GM12878 (cell line): ENCODE measurements around the gene ELMOD3. TPM values are rescaled to one million over a fixed set of nuclear protein-coding genes. Genes with fewer than 3 reads are reported as not detected.
A peak's percentile ranks its signal among the peaks of the same experiment; 100 is the strongest.

Source experiments
- ATAC-seq: fragments of 200-7000 bp; cut with Tn5 transposase; 3 replicates; pipeline ENCODE4 v1.9.1; 2020; ENCODE audit warnings: mild to moderate bottlenecking, moderate library complexity
- BruUV-seq: library from RNA; stranded (reverse); fragments of 400-500 nt; replicated peaks from 2 replicates; lab custom pipeline; 2021; lab: Mats Ljungman, UMichigan
- CTCF ChIA-PET: fragments of 300-600 bp; sonication (Branson Sonifier 250); formaldehyde crosslinking; extraction: SDS; loops from one replicate; lab custom pipeline; 2021; ENCODE audit warnings: inconsistent platforms; lab: Yijun Ruan, JAX
- POLR2A ChIA-PET: fragments of 350-600 bp; formaldehyde crosslinking; extraction: SDS; loops from one replicate; lab custom pipeline; 2021; ENCODE audit warnings: inconsistent platforms; lab: Charles Lee
- RAD21 ChIA-PET: fragments of 300-600 bp; sonication (Branson Sonifier 250); formaldehyde crosslinking; loops from one replicate; lab custom pipeline; 2023; ENCODE audit warnings: antibody characterized with exemption; ENCODE audit not compliant: unreplicated experiment; lab: Charles Lee
- SMC1A ChIA-PET: fragments of 300-600 bp; sonication (Branson Sonifier 250); formaldehyde crosslinking; loops from one replicate; lab custom pipeline; 2023; ENCODE audit not compliant: unreplicated experiment, uncharacterized antibody; lab: Charles Lee
- DNase-seq: peaks from one replicate; pipeline ENCODE4 v3.0.0-alpha.2; 2011; ENCODE audit warnings: low read depth, low spot score
- FAIRE-seq: peaks from 3 replicates; lab custom pipeline; 2011; peaks lifted over from hg19 to GRCh38; lab: Jason Lieb, UNC
- H2AFZ ChIP-seq: 2 replicates; pipeline ENCODE4 v1.6.0; 2011; ENCODE audit warnings: low read depth, low read length, control low read depth; ENCODE audit not compliant: control insufficient read depth
- H3K27ac ChIP-seq: 2 replicates; pipeline ENCODE4 v1.5.1; 2011; ENCODE audit warnings: control low read depth; ENCODE audit not compliant: control insufficient read depth, insufficient read depth
- H3K27me3 ChIP-seq, 2 experiments: replicated peaks in 1 of 2; 2 replicates each; pipeline versions ENCODE4 v1.6.0 to v1.6.1; 2011; ENCODE audit warnings: low read length in 1 of 2; ENCODE audit not compliant: control insufficient read depth in 2 of 2, insufficient read depth in 2 of 2
- H3K36me3 ChIP-seq, 2 experiments: 2 replicates each; pipeline ENCODE4 v1.5.1; 2011; ENCODE audit warnings: low read length in 1 of 2; ENCODE audit not compliant: control insufficient read depth in 2 of 2, insufficient read depth in 2 of 2
- H3K4me1 ChIP-seq: 2 replicates; pipeline ENCODE4 v1.6.1; 2011; ENCODE audit warnings: mild to moderate bottlenecking, low read length, moderate library complexity, mixed read lengths; ENCODE audit not compliant: control insufficient read depth, insufficient read depth
- H3K4me2 ChIP-seq: 2 replicates; pipeline ENCODE4 v1.6.0; 2011; ENCODE audit warnings: control low read depth; ENCODE audit not compliant: control insufficient read depth, insufficient read depth
- H3K4me3 ChIP-seq: fragments of 200-600 bp; sonication (generic); 2 replicates; pipeline ENCODE4 v1.5.1; 2016
- H3K79me2 ChIP-seq: 2 replicates; pipeline ENCODE4 v1.6.0; 2011; ENCODE audit warnings: low read length; ENCODE audit not compliant: control insufficient read depth, insufficient read depth
- H3K9ac ChIP-seq: 2 replicates; pipeline ENCODE4 v1.8.0; 2011; ENCODE audit warnings: low read length, control low read depth, mixed read lengths; ENCODE audit not compliant: control insufficient read depth, insufficient read depth
- H3K9me3 ChIP-seq: replicated peaks from 3 replicates; pipeline ENCODE4 v1.5.1; 2011; ENCODE audit warnings: mild to moderate bottlenecking, low read length; ENCODE audit not compliant: control insufficient read depth, insufficient read depth
- H4K20me1 ChIP-seq: 2 replicates; pipeline ENCODE4 v1.6.0; 2011; ENCODE audit not compliant: control insufficient read depth, insufficient read depth
- BHLHE40 ChIP-seq, 2 experiments: fragments of 450-650 bp in 1 of 2; IDR thresholded peaks; 2 replicates each; pipeline ENCODE4 v1.6.1; 2011 to 2017; ENCODE audit warnings: low read depth in 2 of 2, borderline replicate concordance in 1 of 2, improper control_type of control experiment in 1 of 2, low read length in 1 of 2, mild to moderate bottlenecking in 1 of 2
- CREB1 ChIP-seq: IDR thresholded peaks from 2 replicates; pipeline ENCODE4 v1.6.1; 2012; ENCODE audit warnings: low read depth, mild to moderate bottlenecking, inconsistent platforms
- CREM ChIP-seq: IDR thresholded peaks from 2 replicates; pipeline ENCODE4 v1.6.1; 2014; ENCODE audit warnings: antibody characterized with exemption, low read depth
- ESRRA ChIP-seq: IDR thresholded peaks from 2 replicates; pipeline ENCODE4 v1.6.1; 2012; ENCODE audit warnings: mild to moderate bottlenecking, low read length, improper control_type of control experiment
- KAT2A ChIP-seq: conservative IDR thresholded peaks from 2 replicates; pipeline ENCODE4 v1.6.1; 2011; ENCODE audit warnings: low read depth, low read length; ENCODE audit not compliant: control insufficient read depth
- MTA2 ChIP-seq: fragments of 450-650 bp; IDR thresholded peaks from 2 replicates; pipeline ENCODE4 v1.6.1; 2016; ENCODE audit warnings: low read depth, mild to moderate bottlenecking, moderate library complexity
- MTA3 ChIP-seq: IDR thresholded peaks from 2 replicates; pipeline ENCODE4 v1.6.1; 2012; ENCODE audit warnings: low read length, inconsistent platforms, borderline replicate concordance
- MXI1 ChIP-seq: fragments of 150-350 bp; IDR thresholded peaks from 2 replicates; pipeline ENCODE4 v1.6.1; 2011; ENCODE audit warnings: low read depth, mild to moderate bottlenecking, inconsistent platforms, low read length, improper control_type of control experiment
- MYB ChIP-seq: fragments of 150-350 bp; IDR thresholded peaks from 2 replicates; pipeline ENCODE4 v1.6.1; 2014; ENCODE audit warnings: mild to moderate bottlenecking, low read depth, low read length, borderline replicate concordance
- NR2C2 ChIP-seq: IDR thresholded peaks from 2 replicates; pipeline ENCODE4 v1.6.1; 2011; ENCODE audit warnings: borderline replicate concordance, low read depth; ENCODE audit not compliant: control insufficient read depth, insufficient read length
- PAX5 ChIP-seq: IDR thresholded peaks from 2 replicates; pipeline ENCODE4 v1.6.1; 2011; ENCODE audit warnings: low read depth, low read length, borderline replicate concordance
- PML ChIP-seq: IDR thresholded peaks from 2 replicates; pipeline ENCODE4 v1.6.1; 2012; ENCODE audit warnings: low read length, inconsistent platforms
- POLR2A ChIP-seq: IDR thresholded peaks from 2 replicates; pipeline ENCODE4 v1.6.1; 2011; ENCODE audit warnings: low read depth, mild to moderate bottlenecking, low read length
- ZBED1 ChIP-seq: IDR thresholded peaks from 2 replicates; pipeline ENCODE4 v1.6.1; 2016; ENCODE audit warnings: borderline replicate concordance
- WGBS: methylation state at CpG from one replicate; pipeline ENCODE4 v1.1.6; 2016; ENCODE audit warnings: low lambda C conversion rate; ENCODE audit not compliant: insufficient replicate concordance, insufficient coverage; ENCODE audit errors: missing lambda C conversion rate; 5-methylcytosine and 5-hydroxymethylcytosine counted together
- in situ Hi-C: fragments of 300-500 bp; cut with MboI; formaldehyde crosslinking; loops from 9 replicates; pipeline ENCODE4 v1.14.3; 2018; ENCODE audit warnings: mixed read lengths
- intact Hi-C: fragments of 100-400 bp; cut with micrococcal nuclease; formaldehyde crosslinking; loops from one replicate; pipeline ENCODE4 v1.14.2; 2022; ENCODE audit not compliant: unreplicated experiment
- polyA plus RNA-seq, 11 experiments: library from polyadenylated mRNA; depleted of rRNA in 4 of 11; unstranded in 6 of 11; stranded (reverse) in 5 of 11; fragments of >200 nt; fragmentation: Nextera tagmentation in 4 of 11; fragmentation: Illumina TruSeq in 1 of 11; extraction: Ambion mirVana in 4 of 11; extraction: Trizol in 1 of 11; gene quantifications; 1 replicate in 1 of 11; 2 replicates in 10 of 11; pipeline versions ENCODE4 v1.2.1 to v1.2.3, GENCODE V29; 2011 to 2016; ENCODE audit warnings: inconsistent platforms in 2 of 11, missing spikeins in 2 of 11, low read depth in 1 of 11
- total RNA-seq, 4 experiments: library from RNA; depleted of rRNA in 3 of 4; stranded (reverse); fragments of >200 nt in 3 of 4; fragmentation: Illumina TruSeq in 1 of 4; extraction: Trizol in 1 of 4; gene quantifications; 2 replicates each; pipeline versions ENCODE4 v1.2.1 to v1.2.3, GENCODE V29; 2013 to 2021
- TF ChIP-seq, protein P1 (sequence below): fragments of 150-350 bp; IDR thresholded peaks from 2 replicates; pipeline ENCODE4 v1.6.1; 2016; ENCODE audit warnings: low read depth, low read length
- TF ChIP-seq, protein P2 (sequence below): fragments of 450-650 bp; formaldehyde crosslinking; IDR thresholded peaks from 2 replicates; pipeline ENCODE4 v1.4.0; 2020; ENCODE audit warnings: mild to moderate bottlenecking, moderate library complexity

Gene ELMOD3
- total and polyA plus RNA-seq, 10 of the 15 experiments (the other 5 are each of a cell fraction or from before 2014, with no cell fraction given): 1.2 to 19.1 (median 12.5) TPM

- Histone ChIP-seq H3K4me1 (peaks cover 20% of the 10 kb centered on the region), H3K36me3 (peaks cover 7 to 15% of the 10 kb centered on the region in 2 experiments), H3K27ac (peak within 1 kb of the TSS; percentile 99), H3K9ac (peak within 1 kb of the TSS; percentile 97), H3K27me3 (no peaks in the 10 kb centered on the region), H3K79me2 (peaks cover 53% of the 10 kb centered on the region), H3K9me3 (no peaks in the 10 kb centered on the region), H4K20me1 (peaks cover 8% of the 10 kb centered on the region), H3K4me2 (peak within 1 kb of the TSS; percentile 95), H3K4me3 (peak within 1 kb of the TSS; percentile 98), H2AFZ (peak within 1 kb of the TSS; percentile 92)
- under 1% methylated on average over 54 of the region's 57 CpGs for WGBS
- in situ Hi-C loops: no loop called here
- TSS peak; percentile 96 for BruUV-seq
- ATAC-seq (peak; percentile 90), FAIRE-seq (peak; percentile 71), DNase-seq (peak; percentile 73)
- intact Hi-C loops: loop anchor here (1.0 to 5.0 kb wide), 2 partner anchors 26 to 224 kb away; partner anchors contain the start of genes ELMOD3 and RETSAT
- ChIA-PET SMC1A (interaction anchor here (1.5 to 2.2 kb wide), 2 partner anchors 26 to 28 kb away, joined by 4 to 5 read pairs; partner anchors contain the start of genes ELMOD3 and RETSAT), POLR2A (interaction anchor here (1.0 to 3.5 kb wide), 7 partner anchors 9 to 384 kb away, joined by 3 to 20 read pairs (median 6); partner anchors contain the start of genes ELMOD3, MAT2A and RETSAT), CTCF (interaction anchor here (0.6 to 2.7 kb wide), 5 partner anchors 26 to 224 kb away, joined by 3 to 17 read pairs (median 5); partner anchors contain the start of genes ELMOD3 and RETSAT), RAD21 (interaction anchor here (0.9 to 2.4 kb wide), 6 partner anchors 11 to 384 kb away, joined by 3 to 6 read pairs (median 4); partner anchors contain the start of genes ELMOD3, MAT2A, RETSAT and RNF181)
- TF ChIP-seq MTA2: 0 out of 2 replicates have a peak, but pooled peaks have one; percentile 29
- no peak for TF ChIP-seq MYB
- TF ChIP-seq NR2C2: no peak
- TF ChIP-seq PML: peak; percentile 99
- peak; percentile 77; the same call in 1 of the 2 replicates for TF ChIP-seq ZBED1
- TF ChIP-seq PAX5: no peak
- TF ChIP-seq ESRRA: no peak
- no peak; a peak in 1 of 4 replicates for TF ChIP-seq BHLHE40 (IDR thresholded peaks at IDR 0.05; ENCODE audit: borderline replicate concordance in 1 of 2, low read depth in 2 of 2, low read length in 1 of 2)
- TF ChIP-seq, protein P1, sequence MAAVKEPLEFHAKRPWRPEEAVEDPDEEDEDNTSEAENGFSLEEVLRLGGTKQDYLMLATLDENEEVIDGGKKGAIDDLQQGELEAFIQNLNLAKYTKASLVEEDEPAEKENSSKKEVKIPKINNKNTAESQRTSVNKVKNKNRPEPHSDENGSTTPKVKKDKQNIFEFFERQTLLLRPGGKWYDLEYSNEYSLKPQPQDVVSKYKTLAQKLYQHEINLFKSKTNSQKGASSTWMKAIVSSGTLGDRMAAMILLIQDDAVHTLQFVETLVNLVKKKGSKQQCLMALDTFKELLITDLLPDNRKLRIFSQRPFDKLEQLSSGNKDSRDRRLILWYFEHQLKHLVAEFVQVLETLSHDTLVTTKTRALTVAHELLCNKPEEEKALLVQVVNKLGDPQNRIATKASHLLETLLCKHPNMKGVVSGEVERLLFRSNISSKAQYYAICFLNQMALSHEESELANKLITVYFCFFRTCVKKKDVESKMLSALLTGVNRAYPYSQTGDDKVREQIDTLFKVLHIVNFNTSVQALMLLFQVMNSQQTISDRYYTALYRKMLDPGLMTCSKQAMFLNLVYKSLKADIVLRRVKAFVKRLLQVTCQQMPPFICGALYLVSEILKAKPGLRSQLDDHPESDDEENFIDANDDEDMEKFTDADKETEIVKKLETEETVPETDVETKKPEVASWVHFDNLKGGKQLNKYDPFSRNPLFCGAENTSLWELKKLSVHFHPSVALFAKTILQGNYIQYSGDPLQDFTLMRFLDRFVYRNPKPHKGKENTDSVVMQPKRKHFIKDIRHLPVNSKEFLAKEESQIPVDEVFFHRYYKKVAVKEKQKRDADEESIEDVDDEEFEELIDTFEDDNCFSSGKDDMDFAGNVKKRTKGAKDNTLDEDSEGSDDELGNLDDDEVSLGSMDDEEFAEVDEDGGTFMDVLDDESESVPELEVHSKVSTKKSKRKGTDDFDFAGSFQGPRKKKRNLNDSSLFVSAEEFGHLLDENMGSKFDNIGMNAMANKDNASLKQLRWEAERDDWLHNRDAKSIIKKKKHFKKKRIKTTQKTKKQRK: no peak
- peak; percentile 98 for TF ChIP-seq POLR2A
- TF ChIP-seq KAT2A: no peak
- no peak; the same call in 1 of the 2 replicates for TF ChIP-seq MTA3
- TF ChIP-seq CREM: peak; percentile 83
- TF ChIP-seq MXI1: peak; percentile 80
- TF ChIP-seq, protein P2, sequence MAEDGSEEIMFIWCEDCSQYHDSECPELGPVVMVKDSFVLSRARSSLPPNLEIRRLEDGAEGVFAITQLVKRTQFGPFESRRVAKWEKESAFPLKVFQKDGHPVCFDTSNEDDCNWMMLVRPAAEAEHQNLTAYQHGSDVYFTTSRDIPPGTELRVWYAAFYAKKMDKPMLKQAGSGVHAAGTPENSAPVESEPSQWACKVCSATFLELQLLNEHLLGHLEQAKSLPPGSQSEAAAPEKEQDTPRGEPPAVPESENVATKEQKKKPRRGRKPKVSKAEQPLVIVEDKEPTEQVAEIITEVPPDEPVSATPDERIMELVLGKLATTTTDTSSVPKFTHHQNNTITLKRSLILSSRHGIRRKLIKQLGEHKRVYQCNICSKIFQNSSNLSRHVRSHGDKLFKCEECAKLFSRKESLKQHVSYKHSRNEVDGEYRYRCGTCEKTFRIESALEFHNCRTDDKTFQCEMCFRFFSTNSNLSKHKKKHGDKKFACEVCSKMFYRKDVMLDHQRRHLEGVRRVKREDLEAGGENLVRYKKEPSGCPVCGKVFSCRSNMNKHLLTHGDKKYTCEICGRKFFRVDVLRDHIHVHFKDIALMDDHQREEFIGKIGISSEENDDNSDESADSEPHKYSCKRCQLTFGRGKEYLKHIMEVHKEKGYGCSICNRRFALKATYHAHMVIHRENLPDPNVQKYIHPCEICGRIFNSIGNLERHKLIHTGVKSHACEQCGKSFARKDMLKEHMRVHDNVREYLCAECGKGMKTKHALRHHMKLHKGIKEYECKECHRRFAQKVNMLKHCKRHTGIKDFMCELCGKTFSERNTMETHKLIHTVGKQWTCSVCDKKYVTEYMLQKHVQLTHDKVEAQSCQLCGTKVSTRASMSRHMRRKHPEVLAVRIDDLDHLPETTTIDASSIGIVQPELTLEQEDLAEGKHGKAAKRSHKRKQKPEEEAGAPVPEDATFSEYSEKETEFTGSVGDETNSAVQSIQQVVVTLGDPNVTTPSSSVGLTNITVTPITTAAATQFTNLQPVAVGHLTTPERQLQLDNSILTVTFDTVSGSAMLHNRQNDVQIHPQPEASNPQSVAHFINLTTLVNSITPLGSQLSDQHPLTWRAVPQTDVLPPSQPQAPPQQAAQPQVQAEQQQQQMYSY (CRISPR knock-in tag): no peak
- peak; percentile 65; the same call in 1 of the 2 replicates for TF ChIP-seq CREB1
Measured at GRCh38 chr2:85327822-85328617, 26.5 kb upstream of the ELMOD3 start, which contains the start of gene TGOLN2. Gene TGOLN2, minus strand, starts transcription at chr2:85327989. Its CDS starts 27 bp downstream, at chr2:85327962.
